Measurements from ENCODE around the gene OR2T1. TPM values are rescaled to one million over a fixed set of nuclear protein-coding genes. Genes with fewer than 3 reads are reported as not detected.
"Not testable (repeated sequence)": the region's sequence is repeated elsewhere in the genome, so short reads cannot be mapped to it uniquely, and the experiment has no call there.

OR2T1 gene
- total RNA-seq, result not detected

GRCh38 chr1:248402748-248403147 lies at the start of gene OR2T1:
Gene OR2T1, plus strand, starts transcription at chr1:248403048. Its CDS starts 3,100 bp downstream, at chr1:248406148.
- no peak for DNase-seq (ENCODE audit: low spot score)

GRCh38 chr1:248359415-248359814 lies 43.4 kb upstream of the OR2T1 start:
- no peak for DNase-seq (ENCODE audit: low spot score)

- no peak for DNase-seq (ENCODE audit: low spot score)
Observed at GRCh38 chr1:248361121-248361715, 41.6 kb upstream of the OR2T1 start, which contains the start of gene OR2T4. Gene OR2T4, plus strand, starts transcription at chr1:248361665. Its CDS starts 0 bp downstream, at chr1:248361665.

- DNase-seq (ENCODE audit: low spot score), result no peak
Observed at GRCh38 chr1:248366609-248367008, 36.2 kb upstream of the OR2T1 start.

GRCh38 chr1:248372394-248372793 lies 30.5 kb upstream of the OR2T1 start:
- DNase-seq (ENCODE audit: low spot score), result no peak

DNA sequence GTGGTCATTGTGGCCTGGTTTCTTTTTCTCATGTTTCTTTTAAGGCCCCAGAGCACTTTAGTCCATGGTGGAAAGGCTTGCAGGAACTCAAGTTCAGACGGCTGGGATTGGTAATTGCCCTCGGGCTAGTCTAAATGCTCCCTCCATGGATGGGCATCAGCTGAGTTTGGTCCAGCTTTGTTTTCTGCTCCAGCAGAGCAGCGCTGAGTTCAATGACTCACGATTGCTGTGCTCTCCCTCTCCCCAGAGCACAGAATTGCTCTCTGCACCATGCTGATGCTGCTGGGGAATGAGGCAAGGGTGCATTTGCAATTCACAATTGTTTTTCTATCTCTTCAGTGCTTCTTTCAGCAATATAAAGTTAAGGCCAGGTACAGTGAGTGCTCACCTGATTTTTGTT lies 29.1 kb upstream of the OR2T1 start:
- DNase-seq (ENCODE audit: low spot score), result no peak

- no peak for DNase-seq (ENCODE audit: low spot score)
Observed at GRCh38 chr1:248375446-248375845, 27.4 kb upstream of the OR2T1 start, which contains the start of gene OR2T6. Gene OR2T6, plus strand, starts transcription at chr1:248375746. Its CDS starts 11,863 bp downstream, at chr1:248387609.

- DNase-seq (ENCODE audit: low spot score), result no peak
Observed at GRCh38 chr1:248376916-248377315, 25.9 kb upstream of the OR2T1 start.

DNA sequence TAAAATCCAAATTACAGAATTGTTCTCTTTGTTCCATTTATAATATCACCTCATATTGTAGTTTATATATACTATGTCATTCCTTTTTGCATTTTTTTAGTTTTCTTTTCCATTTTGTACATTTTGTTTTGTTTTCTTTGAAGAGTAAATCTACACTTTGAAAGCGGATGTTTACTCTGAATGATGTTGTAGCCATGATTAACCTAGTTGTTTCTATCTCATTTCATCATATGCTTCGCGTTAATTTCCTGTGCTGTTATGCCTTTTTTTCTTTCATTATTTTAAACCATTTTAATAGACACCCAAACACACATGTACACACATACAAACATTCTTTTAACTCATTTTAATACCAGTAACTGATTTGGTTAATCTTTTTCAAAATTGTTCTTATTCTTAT lies 22.0 kb upstream of the OR2T1 start:
- no peak for DNase-seq (ENCODE audit: low spot score)

DNA sequence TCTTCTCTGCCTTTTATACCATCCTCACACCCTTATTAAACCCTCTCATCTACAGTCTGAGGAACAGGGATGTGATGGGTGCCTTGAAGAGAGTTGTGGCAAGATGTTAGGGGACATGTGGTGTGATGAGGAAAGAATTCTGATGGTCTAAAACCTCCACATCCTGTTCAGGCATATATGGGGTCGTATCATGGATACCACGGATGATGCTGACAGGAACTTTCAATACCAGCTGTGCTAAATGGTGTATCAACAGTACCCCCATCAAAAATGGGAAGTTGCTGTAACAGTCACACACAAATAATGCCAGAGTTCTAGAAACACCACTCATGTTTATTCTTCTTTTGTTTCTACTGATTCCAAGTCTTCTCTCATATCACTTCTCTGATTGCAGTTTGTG lies 14.4 kb upstream of the OR2T1 start:
- DNase-seq (ENCODE audit: low spot score), result no peak

GRCh38 chr1:248393050-248393449 lies 9.8 kb upstream of the OR2T1 start:
- DNase-seq (ENCODE audit: low spot score), result no peak

- DNase-seq (ENCODE audit: low spot score), result no peak
Observed at GRCh38 chr1:248404024-248404423, 1.2 kb downstream of the OR2T1 start.

- no peak for DNase-seq (ENCODE audit: low spot score)
Observed at GRCh38 chr1:248406721-248407692, 4.2 kb downstream of the OR2T1 start.

GRCh38 chr1:248416226-248416625 lies 13.4 kb downstream of the OR2T1 start:
- DNase-seq (ENCODE audit: low spot score), result no peak

DNA sequence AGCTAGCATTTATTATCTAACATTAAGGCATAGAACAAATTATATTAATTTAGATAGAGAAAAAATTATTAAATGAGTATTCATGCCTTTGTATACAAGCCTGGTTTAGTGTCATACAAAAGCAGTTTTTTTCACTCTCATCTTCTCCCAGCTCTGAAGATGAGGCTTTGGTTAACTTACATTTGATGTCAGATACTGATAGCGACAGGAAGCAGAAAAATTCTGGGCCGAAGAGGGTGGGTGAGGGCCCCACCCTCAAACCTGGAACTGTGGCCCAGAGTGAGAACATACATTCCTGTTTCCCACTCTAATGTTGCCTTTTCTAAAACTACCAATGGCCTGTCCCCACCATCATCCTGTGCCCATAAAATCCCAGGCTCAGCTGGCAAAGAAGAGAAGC lies 15.0 kb downstream of the OR2T1 start:
- DNase-seq (ENCODE audit: low spot score), result no peak

GRCh38 chr1:248421384-248421783 lies 18.5 kb downstream of the OR2T1 start:
- no peak for DNase-seq (ENCODE audit: low spot score)

GRCh38 chr1:248427526-248428191 lies 24.8 kb downstream of the OR2T1 start:
- not testable (repeated sequence) for DNase-seq (ENCODE audit: low spot score)

GRCh38 chr1:248428192-248428533 lies 25.3 kb downstream of the OR2T1 start:
- not testable (repeated sequence) for DNase-seq (ENCODE audit: low spot score)

DNA sequence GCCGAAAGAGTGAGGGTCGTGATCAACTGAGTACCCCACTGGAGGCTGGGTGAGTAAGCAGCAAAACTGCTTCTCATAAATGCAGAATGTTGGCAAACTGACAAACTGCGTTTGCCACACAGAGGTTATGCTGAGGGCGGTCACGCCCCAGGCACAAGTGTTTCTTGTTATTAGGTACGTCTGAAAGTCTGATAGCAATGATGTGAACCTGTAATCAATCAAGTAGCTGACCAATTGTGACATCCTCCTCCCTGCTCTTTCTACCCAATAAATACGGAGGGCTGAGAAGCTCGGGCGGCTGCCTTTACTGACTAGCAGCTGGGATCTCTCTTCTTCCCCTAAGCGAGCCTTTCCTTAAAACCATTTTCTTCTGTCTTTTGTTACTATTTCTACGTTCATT lies 28.8 kb downstream of the OR2T1 start:
- not testable (repeated sequence) for DNase-seq (ENCODE audit: low spot score)

DNA sequence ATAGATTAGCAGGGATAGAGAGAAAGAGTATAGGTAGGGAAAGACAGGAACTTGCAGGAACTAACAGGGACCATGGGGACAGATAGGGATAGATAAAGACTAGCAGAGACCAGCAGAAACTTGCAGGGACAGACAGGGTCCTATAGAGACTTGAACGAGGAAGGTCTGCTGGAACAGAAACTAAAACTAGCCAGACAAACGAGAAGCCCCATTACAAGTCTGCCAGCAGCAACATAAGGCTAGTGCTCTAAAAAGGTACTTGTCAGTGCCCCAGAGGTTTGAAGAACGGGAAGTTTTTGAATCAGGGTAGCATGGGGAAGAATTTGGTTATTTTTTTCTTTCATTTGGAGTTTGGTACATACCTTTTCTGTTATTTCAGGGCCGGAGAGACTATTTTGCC lies 29.4 kb downstream of the OR2T1 start:
- DNase-seq (ENCODE audit: low spot score), result not testable (repeated sequence)

DNA sequence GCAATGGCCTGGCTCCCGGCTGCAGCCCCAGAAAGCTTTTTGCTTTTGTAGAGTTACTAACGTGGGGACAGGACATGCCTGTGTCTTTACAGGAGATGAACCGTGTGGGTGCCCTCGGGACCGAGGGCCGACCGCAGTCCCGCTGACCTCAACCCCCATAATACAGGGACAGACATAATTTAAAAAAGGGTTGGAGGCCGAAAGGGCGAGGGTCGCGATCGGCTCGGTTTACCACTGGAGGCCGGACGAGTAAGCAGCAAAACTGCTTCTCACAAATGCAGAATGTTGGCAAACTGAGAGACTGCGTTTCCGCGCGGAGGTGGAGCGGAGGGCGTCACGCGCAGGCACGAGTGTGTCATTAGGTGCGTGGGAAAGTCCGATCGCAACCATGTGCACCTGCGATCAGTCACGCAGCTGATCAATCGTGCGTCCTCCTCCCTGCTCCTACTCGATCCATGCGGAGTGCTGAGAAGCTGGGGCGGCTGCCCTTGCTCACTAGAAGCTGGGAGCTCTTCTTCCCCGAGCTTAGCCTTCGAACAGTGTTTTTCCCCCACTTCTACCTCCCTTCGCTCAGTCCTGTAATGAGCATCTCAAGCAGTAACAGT lies 31.1 kb downstream of the OR2T1 start:
- not testable (repeated sequence) for DNase-seq (ENCODE audit: low spot score)

GRCh38 chr1:248434913-248435312 lies 32.1 kb downstream of the OR2T1 start:
- not testable (repeated sequence) for DNase-seq (ENCODE audit: low spot score)
